Stomach (tissue), 9 donors: ENCODE measurements around the gene STRN. TPM values are rescaled to one million over a fixed set of nuclear protein-coding genes. Genes with fewer than 3 reads are reported as not detected.

ENCODE experiments used
- DNase-seq, 2 donors: peaks; one replicate each; pipeline versions ENCODE4 v3.0.0 to v3.0.0-alpha.2; 2013 to 2019
- H3K27ac ChIP-seq, 5 donors: fragments of 200-600 bp in 4 of 5; sonication (generic) in 4 of 5; one replicate each; pipeline ENCODE4 v1.5.1; 2013 to 2019; ENCODE audit warnings: mild to moderate bottlenecking in 1 of 5, moderate library complexity in 1 of 5
- H3K27me3 ChIP-seq, 3 donors: fragments of 200-600 bp; sonication (generic); one replicate each; pipeline ENCODE4 v1.5.1; 2017 to 2019; ENCODE audit warnings: mixed run types in 1 of 3
- H3K36me3 ChIP-seq, 4 donors: fragments of 200-600 bp; sonication (generic); 1 replicate in 3 of 4; 2 replicates in 1 of 4; pipeline ENCODE4 v1.5.1; 2016 to 2019
- H3K4me1 ChIP-seq, 4 donors: fragments of 200-600 bp; sonication (generic); one replicate each; pipeline ENCODE4 v1.5.1; 2016 to 2019
- H3K4me3 ChIP-seq, 4 donors: fragments of 200-600 bp; sonication (generic) in 3 of 4; one replicate each; pipeline ENCODE4 v1.5.1; 2016 to 2019; ENCODE audit warnings: mild to moderate bottlenecking in 1 of 4
- H3K9me3 ChIP-seq, 4 donors: fragments of 200-600 bp; sonication (generic); one replicate each; pipeline ENCODE4 v1.5.1; 2016 to 2019
- EP300 ChIP-seq: sonication (generic); formaldehyde crosslinking; IDR thresholded peaks from one replicate; pipeline ENCODE4 v1.6.1; 2017; ENCODE audit warnings: antibody characterized with exemption
- POLR2A ChIP-seq, 4 donors: fragments of 450-650 bp; IDR thresholded peaks; one replicate each; pipeline ENCODE4 v1.6.1; 2016; ENCODE audit warnings: antibody characterized with exemption in 4 of 4, control low read depth in 2 of 4, mild to moderate bottlenecking in 1 of 4, moderate library complexity in 1 of 4
- POLR2AphosphoS5 ChIP-seq, 3 donors: sonication (generic); formaldehyde crosslinking; IDR thresholded peaks; one replicate each; pipeline ENCODE4 v1.6.1; 2016; ENCODE audit warnings: antibody characterized with exemption in 3 of 3
- WGBS, 5 donors: extraction: QIAGEN DNeasy Blood & Tissue Kit in 3 of 5; methylation state at CpG; one replicate each; pipeline versions ENCODE4 v1.1.5 to v1.1.7; 2013 to 2018; 5-methylcytosine and 5-hydroxymethylcytosine counted together
- intact Hi-C: fragments of 100-400 bp; cut with DNase I; formaldehyde crosslinking; loops from one replicate; pipeline ENCODE4 v1.15.1; 2023; ENCODE audit warnings: low total_unique reads
- polyA plus RNA-seq, 3 donors: library from polyadenylated mRNA; stranded (reverse); fragments of 200-250 nt; gene quantifications; one replicate each; pipeline ENCODE4 v1.2.3, GENCODE V29; 2013
- total RNA-seq, 5 donors: library from RNA; depleted of rRNA; stranded (reverse); fragments of >200 nt; gene quantifications; one replicate each; pipeline versions ENCODE4 v1.1.0 to v1.2.3, GENCODE V29; 2014 to 2016
- TF ChIP-seq, protein P1 (sequence below), 7 experiments: fragments of 450-650 bp in 4 of 7; fragments of 200-600 bp in 3 of 7; sonication (generic) in 3 of 7; IDR thresholded peaks; one replicate each; pipeline ENCODE4 v1.5.1; 2016 to 2019; ENCODE audit warnings: antibody characterized with exemption in 7 of 7, control low read depth in 2 of 7, mild to moderate bottlenecking in 1 of 7
- donor health status: healthy with polysubstance abuse.
- donor health status: Bipolar disorder and iron deficiency.
- donor health status: healthy.

STRN gene
- total and polyA plus RNA-seq, 8 donors: 3.5 to 34.9 (median 10.7) TPM

DNA sequence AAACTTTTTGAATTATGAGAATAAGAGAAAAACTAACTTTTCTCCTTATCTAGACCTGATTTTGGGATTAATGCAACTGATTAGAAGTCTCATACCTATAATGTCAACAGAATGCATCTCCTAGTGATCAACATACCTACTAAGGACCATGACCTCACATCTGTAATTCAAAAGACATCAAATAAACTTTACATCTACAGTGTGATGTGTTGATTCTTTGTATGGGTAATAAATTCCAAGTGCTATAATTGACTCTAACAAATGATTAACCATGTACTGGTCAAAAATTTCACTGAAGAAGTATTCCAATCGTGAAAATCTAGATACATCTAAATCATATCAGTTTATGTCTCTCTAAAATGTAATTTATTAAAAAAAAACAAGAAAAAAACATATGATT, 84.5 kb downstream of the STRN start:
- 76 to 94% (median 90%) methylated on average over 1 of the region's 1 CpG for WGBS, 5 donors
- intact Hi-C loops: no loop called here
- Histone ChIP-seq H3K4me3 (no peak overlapping the region), H3K4me1 (no peaks in the 10 kb centered on the region), H3K36me3 (peaks cover 21 to 83% (median 76%) of the 10 kb centered on the region in 4 donors), H3K27ac (no peak overlapping the region), H3K27me3 (no peaks in the 10 kb centered on the region), H3K9me3 (no peaks in the 10 kb centered on the region)
- TF ChIP-seq POLR2A (IDR thresholded peaks at IDR 0.05) (no peak), POLR2AphosphoS5 (IDR thresholded peaks at IDR 0.05) (no peak), EP300 (no peak)
- TF ChIP-seq, protein P1, sequence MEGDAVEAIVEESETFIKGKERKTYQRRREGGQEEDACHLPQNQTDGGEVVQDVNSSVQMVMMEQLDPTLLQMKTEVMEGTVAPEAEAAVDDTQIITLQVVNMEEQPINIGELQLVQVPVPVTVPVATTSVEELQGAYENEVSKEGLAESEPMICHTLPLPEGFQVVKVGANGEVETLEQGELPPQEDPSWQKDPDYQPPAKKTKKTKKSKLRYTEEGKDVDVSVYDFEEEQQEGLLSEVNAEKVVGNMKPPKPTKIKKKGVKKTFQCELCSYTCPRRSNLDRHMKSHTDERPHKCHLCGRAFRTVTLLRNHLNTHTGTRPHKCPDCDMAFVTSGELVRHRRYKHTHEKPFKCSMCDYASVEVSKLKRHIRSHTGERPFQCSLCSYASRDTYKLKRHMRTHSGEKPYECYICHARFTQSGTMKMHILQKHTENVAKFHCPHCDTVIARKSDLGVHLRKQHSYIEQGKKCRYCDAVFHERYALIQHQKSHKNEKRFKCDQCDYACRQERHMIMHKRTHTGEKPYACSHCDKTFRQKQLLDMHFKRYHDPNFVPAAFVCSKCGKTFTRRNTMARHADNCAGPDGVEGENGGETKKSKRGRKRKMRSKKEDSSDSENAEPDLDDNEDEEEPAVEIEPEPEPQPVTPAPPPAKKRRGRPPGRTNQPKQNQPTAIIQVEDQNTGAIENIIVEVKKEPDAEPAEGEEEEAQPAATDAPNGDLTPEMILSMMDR (IDR thresholded peaks at IDR 0.05): no peak
- DNase-seq: no peak

DNA sequence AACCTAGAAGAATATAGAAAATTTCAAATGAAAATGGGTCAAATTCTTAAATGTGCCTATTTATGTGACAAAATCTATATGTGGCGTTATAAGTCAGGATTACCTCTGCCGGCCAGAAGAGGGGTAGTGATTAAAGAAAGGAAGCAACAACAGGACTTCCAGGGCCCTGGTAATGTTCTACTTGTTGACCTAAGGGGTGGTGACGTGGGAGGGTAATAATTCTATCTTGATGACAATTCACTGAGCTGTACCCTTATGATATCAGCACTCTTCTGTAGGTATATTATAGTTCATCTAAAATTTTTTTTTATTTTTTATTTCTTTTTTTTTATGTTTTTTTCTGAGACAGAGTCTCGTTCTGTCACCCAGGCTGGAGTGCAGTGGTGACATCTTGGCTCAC, 87.9 kb downstream of the STRN start:
- DNase-seq: peak in 1 of 2 donors; percentile 5
- TF ChIP-seq, protein P1 (IDR thresholded peaks at IDR 0.05): no peak
- TF ChIP-seq EP300 (no peak), POLR2A (IDR thresholded peaks at IDR 0.05) (no peak), POLR2AphosphoS5 (IDR thresholded peaks at IDR 0.05) (no peak)
- H3K4me3 ChIP-seq: no peak overlapping the region
- intact Hi-C loops: no loop called here
- peaks cover 34 to 91% (median 79%) of the 10 kb centered on the region in 4 donors for H3K36me3 ChIP-seq
- no peaks in the 10 kb centered on the region for H3K4me1 ChIP-seq
- H3K27me3 ChIP-seq: no peaks in the 10 kb centered on the region
- H3K27ac ChIP-seq: no peak overlapping the region
- no peaks in the 10 kb centered on the region for H3K9me3 ChIP-seq
- 88 to 92% (median 89%) methylated on average over 4 of the region's 4 CpGs for WGBS, 5 donors

DNA sequence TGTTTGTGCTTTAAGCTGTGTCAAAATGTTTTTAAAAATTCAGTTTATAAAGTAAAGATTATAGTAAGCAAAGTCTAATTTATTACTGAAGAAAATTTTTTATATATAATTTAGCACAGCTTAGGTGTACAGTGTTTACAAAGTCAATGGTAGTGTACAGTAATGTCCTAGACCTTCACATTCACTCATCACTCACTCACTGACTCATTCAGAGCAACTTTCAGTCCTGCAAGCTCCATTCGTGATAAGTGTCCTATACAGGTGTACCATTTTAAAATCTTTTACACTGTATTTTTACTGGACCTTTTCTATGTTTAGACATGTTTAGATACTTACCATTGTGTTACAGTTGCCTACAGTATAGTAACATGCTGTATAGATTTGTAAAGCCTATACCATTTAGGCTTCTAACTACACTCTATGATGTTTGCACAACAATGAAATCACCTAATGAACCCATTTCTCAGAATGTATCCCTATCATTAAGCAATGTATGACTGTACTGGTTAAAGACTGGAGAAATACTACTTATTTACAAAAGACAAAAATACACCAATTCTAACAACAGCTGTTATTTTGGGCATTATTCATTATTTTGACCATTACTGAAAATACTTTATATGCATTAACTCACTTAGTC, 95.1 kb downstream of the STRN start:
- Histone ChIP-seq H3K4me3 (no peak overlapping the region), H3K27ac (no peak overlapping the region), H3K27me3 (no peaks in the 10 kb centered on the region), H3K36me3 (peaks cover 31 to 88% (median 82%) of the 10 kb centered on the region in 4 donors), H3K9me3 (no peaks in the 10 kb centered on the region), H3K4me1 (no peaks in the 10 kb centered on the region)
- TF ChIP-seq, protein P1 (IDR thresholded peaks at IDR 0.05): no peak
- no peak for TF ChIP-seq POLR2A (IDR thresholded peaks at IDR 0.05)
- no peak for TF ChIP-seq EP300
- no peak for TF ChIP-seq POLR2AphosphoS5 (IDR thresholded peaks at IDR 0.05)
- 69 to 86% (median 79%) methylated on average over 1 of the region's 1 CpG for WGBS, 5 donors
- no peak for DNase-seq
- intact Hi-C loops: no loop called here

DNA sequence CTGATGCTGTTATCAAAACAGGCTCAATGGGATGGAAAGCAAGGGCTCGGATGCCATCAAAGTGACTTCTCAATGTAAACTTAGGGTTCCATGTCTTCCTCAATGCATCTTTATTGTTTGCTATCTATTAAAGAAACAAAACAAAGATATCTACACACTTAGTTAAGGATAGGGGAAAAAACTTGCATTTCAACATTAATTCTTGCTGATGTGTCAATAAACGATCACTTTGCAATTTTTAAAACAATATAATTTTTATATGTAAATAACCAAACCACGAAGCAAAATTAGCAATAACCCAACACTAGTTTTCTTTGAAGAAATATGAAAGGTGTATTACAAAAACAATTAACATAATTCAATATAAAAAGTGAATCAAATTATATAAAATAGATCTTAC, 96.7 kb downstream of the STRN start:
- H3K27ac ChIP-seq: no peak overlapping the region
- intact Hi-C loops: no loop called here
- H3K27me3 ChIP-seq: no peaks in the 10 kb centered on the region
- H3K36me3 ChIP-seq: peaks cover 24 to 87% (median 78%) of the 10 kb centered on the region in 4 donors
- DNase-seq: no peak
- no peaks in the 10 kb centered on the region for H3K4me1 ChIP-seq
- 63 to 82% (median 66%) methylated on average over 3 of the region's 3 CpGs for WGBS, 5 donors
- TF ChIP-seq POLR2A (IDR thresholded peaks at IDR 0.05) (no peak), EP300 (no peak), POLR2AphosphoS5 (IDR thresholded peaks at IDR 0.05) (no peak)
- TF ChIP-seq, protein P1 (IDR thresholded peaks at IDR 0.05): no peak
- H3K9me3 ChIP-seq: no peaks in the 10 kb centered on the region
- no peak overlapping the region for H3K4me3 ChIP-seq
